Hematopoietic multipotent progenitor cell treated with erythropoietin and hydrocortisone succinate and interleukin-3 and kit ligand, for 6 days (in vitro differentiated cells): ENCODE measurements around the gene BTBD8.

Experiments used
- DNase-seq: peaks from one replicate; pipeline ENCODE4 v3.0.0-alpha.2; 2015

The BTBD8 gene

DNA sequence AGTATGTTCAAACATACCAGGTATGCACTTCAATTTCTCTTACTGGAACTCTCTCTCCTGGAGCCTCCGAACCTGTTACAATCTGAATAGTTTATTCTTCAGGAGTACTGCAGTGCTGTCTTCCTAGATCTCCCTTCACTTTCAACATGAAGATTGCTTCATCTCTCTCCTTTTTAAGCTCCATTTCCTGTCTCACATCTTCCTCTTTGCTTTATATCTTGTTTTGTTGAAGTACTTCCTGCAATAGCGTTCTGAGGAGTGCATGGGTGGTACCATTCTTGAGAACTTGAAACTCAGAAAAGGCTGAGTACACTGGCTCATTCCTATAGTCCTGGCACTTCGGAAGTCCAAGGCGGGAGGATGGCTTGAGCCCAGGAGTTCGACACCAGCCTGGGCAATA is 121.8 kb downstream of the BTBD8 start:
- DNase-seq, result peak; percentile 30

DNA sequence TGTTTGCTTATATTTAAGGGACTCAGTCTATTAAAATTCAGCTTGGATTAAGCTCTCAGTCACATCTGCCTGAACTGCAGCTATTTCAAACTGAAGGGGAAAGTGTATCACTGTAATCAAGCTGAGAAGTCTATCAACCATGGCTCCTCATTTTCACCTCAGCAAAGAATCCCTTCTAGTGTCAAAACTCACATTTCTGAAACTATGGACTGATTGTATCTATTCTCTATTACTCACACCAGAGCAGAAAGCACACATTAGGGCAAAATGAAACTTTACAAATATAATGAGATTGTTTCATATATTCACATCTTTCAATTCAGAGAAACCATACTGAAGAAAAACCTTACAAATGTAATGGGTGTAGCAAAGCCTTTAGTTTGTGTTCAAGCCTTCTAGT is 123.0 kb downstream of the BTBD8 start:
- no peak for DNase-seq

GRCh38 chr1:92210701-92211100 is 130.6 kb downstream of the BTBD8 start:
- DNase-seq, result no peak

DNA sequence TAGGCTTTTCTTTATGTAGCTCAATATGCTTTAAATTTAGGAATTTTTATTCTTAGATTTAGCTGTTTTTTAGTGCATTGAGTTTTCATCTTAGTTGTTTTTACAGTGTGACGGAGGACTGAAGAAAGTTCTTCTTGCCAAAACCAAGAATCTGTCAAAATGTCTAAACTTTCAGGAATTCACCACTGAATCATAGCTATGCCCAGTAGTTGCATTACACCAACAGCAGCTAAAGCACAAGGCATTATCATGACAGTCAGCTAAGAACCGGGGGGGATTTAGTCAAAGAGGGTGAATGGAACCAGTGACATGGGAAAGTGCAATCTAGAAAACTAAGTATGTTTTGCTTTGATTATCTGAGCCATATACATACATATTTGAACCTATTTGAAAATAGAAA is 131.0 kb downstream of the BTBD8 start:
- DNase-seq, result no peak

- DNase-seq, result no peak
Measured at GRCh38 chr1:92217721-92218120, 137.6 kb downstream of the BTBD8 start, which contains the start of gene C1orf146. Gene C1orf146, plus strand, starts transcription at chr1:92217915. Its CDS starts 13,506 bp downstream, at chr1:92231421.

DNA sequence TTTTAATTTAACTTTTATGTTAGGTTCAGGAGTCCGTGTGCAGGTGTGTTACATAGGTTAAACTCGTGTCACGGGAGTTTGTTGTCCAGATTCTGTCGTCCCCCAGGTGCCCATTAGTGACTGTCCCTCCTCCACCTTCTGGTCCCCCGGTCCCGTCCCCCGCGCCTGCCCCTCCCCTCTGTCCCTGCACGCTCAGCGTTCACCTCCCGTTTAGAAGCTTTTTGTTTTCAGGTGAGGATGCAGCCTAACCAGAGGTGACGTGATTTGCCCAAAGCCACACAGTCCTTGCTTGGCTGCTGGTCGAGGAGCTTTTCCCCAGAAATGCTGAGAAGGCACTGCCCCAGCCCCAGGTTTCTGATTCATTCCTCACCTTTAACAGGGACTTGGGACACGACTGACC is 138.4 kb downstream of the BTBD8 start:
- no peak for DNase-seq

DNA sequence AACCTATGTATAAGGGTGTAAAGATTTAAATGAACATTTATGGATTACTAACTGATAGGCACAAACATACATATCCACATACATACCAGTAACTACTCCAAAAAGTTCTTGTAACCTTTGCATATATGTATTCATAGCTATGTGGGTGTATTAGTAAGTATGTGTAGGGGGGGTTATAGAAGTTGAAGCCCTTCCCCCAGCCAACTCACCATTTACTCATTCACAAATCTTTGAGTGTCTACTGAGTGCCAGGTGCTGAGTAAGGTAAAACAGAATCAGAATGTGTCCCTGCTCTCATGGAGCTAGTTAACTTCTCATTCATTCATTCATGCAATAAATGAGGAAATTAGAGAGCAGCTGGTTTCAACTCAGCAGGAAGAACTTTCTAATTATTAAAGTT is 138.9 kb downstream of the BTBD8 start:
- no peak for DNase-seq

GRCh38 chr1:92228401-92228800 is 148.3 kb downstream of the BTBD8 start:
- DNase-seq, result no peak

DNA sequence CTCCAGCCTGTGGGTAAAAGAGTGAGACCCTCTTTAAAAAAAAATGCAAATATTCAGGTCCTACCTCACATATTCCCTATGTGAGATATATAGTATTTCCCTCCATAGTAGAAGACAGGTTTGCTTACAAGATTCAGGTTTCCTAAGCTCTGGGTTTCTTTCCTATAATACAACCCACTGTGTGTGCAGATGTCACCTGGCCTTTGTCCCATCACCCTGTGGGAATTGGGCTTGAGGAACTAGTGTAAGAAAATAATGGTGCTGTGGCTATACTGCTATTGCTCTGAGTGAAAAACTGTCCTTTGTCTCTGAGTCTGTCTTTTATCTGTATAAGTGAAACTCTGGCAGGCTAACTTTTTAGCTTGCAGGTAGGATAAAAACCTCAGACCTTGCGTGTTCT is 150.6 kb downstream of the BTBD8 start:
- no peak for DNase-seq
